Natural killer cell (primary cell): Measurements from ENCODE around the gene FBXW4. TPM values are rescaled to one million over a fixed set of nuclear protein-coding genes. Genes with fewer than 3 reads are reported as not detected.
A peak's percentile ranks its signal among the peaks of the same experiment; 100 is the strongest.

ENCODE experiments used
- ATAC-seq, 3 donors: fragments of 150-1000 bp in 2 of 3; fragments of 200-7000 bp in 1 of 3; cut with Tn5 transposase; 1 replicate in 1 of 3; 2 replicates in 2 of 3; pipeline ENCODE4 v1.10.0; 2021; ENCODE audit warnings: mild to moderate bottlenecking in 2 of 3, moderate library complexity in 2 of 3
- DNase-seq, 2 donors: peaks; one replicate each; pipeline versions ENCODE4 v3.0.0 to v3.0.0-alpha.2; 2013 to 2021; ENCODE audit warnings: mixed read lengths in 1 of 2
- H3K27ac ChIP-seq: one replicate; pipeline ENCODE4 v1.5.1; 2013; ENCODE audit warnings: mild to moderate bottlenecking, low read length
- H3K27me3 ChIP-seq: one replicate; pipeline ENCODE4 v1.6.1; 2013; ENCODE audit warnings: low read length; ENCODE audit not compliant: control insufficient read depth, insufficient read depth
- H3K36me3 ChIP-seq: one replicate; pipeline ENCODE4 v1.6.1; 2013; ENCODE audit warnings: low read length; ENCODE audit not compliant: control insufficient read depth, insufficient read depth
- H3K4me1 ChIP-seq: one replicate; pipeline ENCODE4 v1.6.1; 2013; ENCODE audit warnings: low read length; ENCODE audit not compliant: control insufficient read depth, insufficient read depth
- H3K4me3 ChIP-seq: one replicate; pipeline ENCODE4 v1.5.1; 2013; ENCODE audit warnings: low read length
- H3K9me3 ChIP-seq: one replicate; pipeline ENCODE4 v1.6.1; 2013; ENCODE audit warnings: low read length; ENCODE audit not compliant: control insufficient read depth, insufficient read depth
- H3K27ac Mint-ChIP-seq, 2 donors: one replicate each; pipeline ENCODE4 v1.8.0; 2022; ENCODE audit warnings: mild to moderate bottlenecking in 2 of 2, mixed read lengths in 2 of 2, moderate library complexity in 1 of 2
- H3K27me3 Mint-ChIP-seq, 2 donors: one replicate each; pipeline ENCODE4 v1.8.0; 2022; ENCODE audit warnings: low read depth in 2 of 2, mixed read lengths in 2 of 2
- H3K36me3 Mint-ChIP-seq: one replicate; pipeline ENCODE4 v1.8.0; 2022; ENCODE audit warnings: mixed read lengths
- H3K4me1 Mint-ChIP-seq, 2 donors: one replicate each; pipeline ENCODE4 v1.8.0; 2022; ENCODE audit warnings: mixed read lengths in 2 of 2
- H3K4me3 Mint-ChIP-seq: one replicate; pipeline ENCODE4 v1.8.0; 2022; ENCODE audit warnings: mild to moderate bottlenecking, moderate library complexity, mixed read lengths
- H3K9me3 Mint-ChIP-seq, 2 donors: one replicate each; pipeline ENCODE4 v1.8.0; 2022; ENCODE audit warnings: mixed read lengths in 2 of 2
- WGBS: methylation state at CpG from one replicate; pipeline ENCODE4 v1.1.7; 2013; ENCODE audit warnings: missing lambda C conversion rate; ENCODE audit not compliant: insufficient coverage; 5-methylcytosine and 5-hydroxymethylcytosine counted together
- intact Hi-C: fragments of 100-400 bp; cut with micrococcal nuclease; formaldehyde crosslinking; loops from one replicate; pipeline ENCODE4 v1.14.2; 2022
- total RNA-seq, 4 donors: library from RNA; stranded (reverse); fragments of 120-200 nt in 1 of 4; gene quantifications; one replicate each; pipeline versions ENCODE4 v1.2.3 to v1.2.4, GENCODE V29; 2013 to 2022
- TF ChIP-seq, protein P1 (sequence below): fragments of 200-600 bp; IDR thresholded peaks from one replicate; pipeline ENCODE4 v1.8.0; 2022; ENCODE audit warnings: antibody characterized with exemption

The FBXW4 gene
- total RNA-seq, 3 donors from 2014 or later (not counting 1 experiment from before 2014, with no cell fraction given) = 85.9 to 106 (median 91.9) TPM

- H3K36me3 ChIP-seq = peaks cover 45% of the 10 kb centered on the region
- H3K27me3 Mint-ChIP-seq = no peaks in the 10 kb centered on the region
- H3K4me1 ChIP-seq = no peaks in the 10 kb centered on the region
- no peaks in the 10 kb centered on the region for H3K36me3 Mint-ChIP-seq
- peaks cover 0 to 13% of the 10 kb centered on the region in 2 donors for H3K4me1 Mint-ChIP-seq
- DNase-seq (no peak), ATAC-seq (no peak)
- H3K9me3 Mint-ChIP-seq = no peaks in the 10 kb centered on the region
- no peak overlapping the region for H3K4me3 Mint-ChIP-seq
- no peak overlapping the region for H3K27ac Mint-ChIP-seq
- H3K27me3 ChIP-seq = no peaks in the 10 kb centered on the region
- H3K9me3 ChIP-seq = no peaks in the 10 kb centered on the region
- intact Hi-C loops = no loop called here
- TF ChIP-seq, protein P1, sequence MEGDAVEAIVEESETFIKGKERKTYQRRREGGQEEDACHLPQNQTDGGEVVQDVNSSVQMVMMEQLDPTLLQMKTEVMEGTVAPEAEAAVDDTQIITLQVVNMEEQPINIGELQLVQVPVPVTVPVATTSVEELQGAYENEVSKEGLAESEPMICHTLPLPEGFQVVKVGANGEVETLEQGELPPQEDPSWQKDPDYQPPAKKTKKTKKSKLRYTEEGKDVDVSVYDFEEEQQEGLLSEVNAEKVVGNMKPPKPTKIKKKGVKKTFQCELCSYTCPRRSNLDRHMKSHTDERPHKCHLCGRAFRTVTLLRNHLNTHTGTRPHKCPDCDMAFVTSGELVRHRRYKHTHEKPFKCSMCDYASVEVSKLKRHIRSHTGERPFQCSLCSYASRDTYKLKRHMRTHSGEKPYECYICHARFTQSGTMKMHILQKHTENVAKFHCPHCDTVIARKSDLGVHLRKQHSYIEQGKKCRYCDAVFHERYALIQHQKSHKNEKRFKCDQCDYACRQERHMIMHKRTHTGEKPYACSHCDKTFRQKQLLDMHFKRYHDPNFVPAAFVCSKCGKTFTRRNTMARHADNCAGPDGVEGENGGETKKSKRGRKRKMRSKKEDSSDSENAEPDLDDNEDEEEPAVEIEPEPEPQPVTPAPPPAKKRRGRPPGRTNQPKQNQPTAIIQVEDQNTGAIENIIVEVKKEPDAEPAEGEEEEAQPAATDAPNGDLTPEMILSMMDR = no peak
- no peak overlapping the region for H3K4me3 ChIP-seq
- 90% methylated on average over 4 of the region's 4 CpGs for WGBS
- H3K27ac ChIP-seq = no peak overlapping the region
These were observed 85.5 kb downstream of the FBXW4 start for GRCh38 chr10:101609481-101609880.

GRCh38 chr10:101607124-101607523, 87.8 kb downstream of the FBXW4 start:
- peaks cover 0 to 12% of the 10 kb centered on the region in 2 donors for H3K4me1 Mint-ChIP-seq
- H3K27me3 Mint-ChIP-seq = no peaks in the 10 kb centered on the region
- Histone ChIP-seq H3K9me3 (no peaks in the 10 kb centered on the region), H3K4me1 (no peaks in the 10 kb centered on the region), H3K27ac (no peak overlapping the region), H3K36me3 (peaks cover 40% of the 10 kb centered on the region), H3K4me3 (no peak overlapping the region), H3K27me3 (no peaks in the 10 kb centered on the region)
- H3K9me3 Mint-ChIP-seq = no peaks in the 10 kb centered on the region
- no peak overlapping the region for H3K27ac Mint-ChIP-seq
- no peaks in the 10 kb centered on the region for H3K36me3 Mint-ChIP-seq
- WGBS = 86% methylated on average over 2 of the region's 2 CpGs
- ATAC-seq (no peak), DNase-seq (no peak)
- intact Hi-C loops = no loop called here
- no peak overlapping the region for H3K4me3 Mint-ChIP-seq
- TF ChIP-seq, protein P1 = no peak

DNA sequence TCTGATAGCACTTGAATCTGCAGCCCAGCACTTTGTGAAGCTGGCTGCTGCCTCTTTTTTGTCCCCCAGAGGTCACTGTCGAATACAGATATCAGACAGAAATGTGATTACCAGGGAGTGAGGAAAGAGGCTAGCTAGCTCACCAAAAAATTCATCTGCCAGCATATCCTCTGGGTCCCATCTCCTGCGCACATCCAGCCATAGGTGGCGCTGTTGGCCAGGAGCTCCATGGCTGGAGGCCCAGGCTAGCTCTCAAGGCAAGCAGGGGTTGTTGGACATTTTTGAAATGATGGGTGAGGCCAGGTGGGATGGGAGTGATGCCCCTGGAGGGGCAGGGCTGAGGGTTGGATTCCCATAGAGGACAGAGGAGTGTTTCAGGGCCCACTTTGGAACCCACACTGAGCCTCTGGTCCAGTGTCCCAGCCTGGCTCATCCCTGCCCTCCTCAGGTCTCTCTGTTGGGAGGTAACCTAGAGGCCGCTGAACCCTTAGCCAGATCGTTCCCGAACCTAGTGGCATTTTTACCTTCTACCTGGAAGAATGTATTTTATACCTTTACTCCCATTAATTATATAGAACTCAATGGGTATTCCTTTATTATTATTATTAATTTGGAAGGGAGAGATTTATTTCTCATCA, 92.1 kb downstream of the FBXW4 start:
- Mint-ChIP-seq H3K27ac (no peak overlapping the region), H3K9me3 (no peaks in the 10 kb centered on the region), H3K4me1 (no peaks in the 10 kb centered on the region), H3K27me3 (no peaks in the 10 kb centered on the region), H3K4me3 (no peak overlapping the region), H3K36me3 (no peaks in the 10 kb centered on the region)
- ATAC-seq (peak; percentile 67 to 77 (median 69)), DNase-seq (peak; percentile 40 to 71)
- Histone ChIP-seq H3K4me1 (no peaks in the 10 kb centered on the region), H3K9me3 (no peaks in the 10 kb centered on the region), H3K4me3 (no peak overlapping the region), H3K27me3 (no peaks in the 10 kb centered on the region), H3K27ac (no peak overlapping the region), H3K36me3 (peaks cover 4% of the 10 kb centered on the region)
- 66% methylated on average over 6 of the region's 6 CpGs for whole genome bisulfite sequencing
- TF ChIP-seq, protein P1 = peak; percentile 63
- intact Hi-C loops = loop anchor here (2.0 kb wide), 1 partner anchor 178 kb away; no protein-coding TSS in a partner anchor

GRCh38 chr10:101601541-101601940, 93.4 kb downstream of the FBXW4 start:
- no peaks in the 10 kb centered on the region for H3K4me1 ChIP-seq
- no peaks in the 10 kb centered on the region for H3K9me3 ChIP-seq
- H3K27me3 Mint-ChIP-seq = no peaks in the 10 kb centered on the region
- H3K4me1 Mint-ChIP-seq = no peaks in the 10 kb centered on the region
- ATAC-seq (no peak), DNase-seq (no peak)
- H3K4me3 ChIP-seq = no peak overlapping the region
- peaks cover 2% of the 10 kb centered on the region for H3K36me3 ChIP-seq
- no peaks in the 10 kb centered on the region for H3K36me3 Mint-ChIP-seq
- H3K4me3 Mint-ChIP-seq = no peak overlapping the region
- WGBS = 92% methylated on average over 1 of the region's 1 CpG
- H3K27me3 ChIP-seq = no peaks in the 10 kb centered on the region
- intact Hi-C loops = no loop called here
- no peak overlapping the region for H3K27ac ChIP-seq
- TF ChIP-seq, protein P1 = no peak
- no peak overlapping the region for H3K27ac Mint-ChIP-seq
- H3K9me3 Mint-ChIP-seq = no peaks in the 10 kb centered on the region
